GM18517 (cell line): ENCODE measurements around the gene CD8B.

Source experiments
- ATAC-seq: cut with Tn5 transposase; IDR thresholded peaks from one replicate; pipeline ENCODE4 v1.9.1; 2021; ENCODE audit warnings: mild to moderate bottlenecking, moderate library complexity; ENCODE audit not compliant: unreplicated experiment

CD8B gene

DNA sequence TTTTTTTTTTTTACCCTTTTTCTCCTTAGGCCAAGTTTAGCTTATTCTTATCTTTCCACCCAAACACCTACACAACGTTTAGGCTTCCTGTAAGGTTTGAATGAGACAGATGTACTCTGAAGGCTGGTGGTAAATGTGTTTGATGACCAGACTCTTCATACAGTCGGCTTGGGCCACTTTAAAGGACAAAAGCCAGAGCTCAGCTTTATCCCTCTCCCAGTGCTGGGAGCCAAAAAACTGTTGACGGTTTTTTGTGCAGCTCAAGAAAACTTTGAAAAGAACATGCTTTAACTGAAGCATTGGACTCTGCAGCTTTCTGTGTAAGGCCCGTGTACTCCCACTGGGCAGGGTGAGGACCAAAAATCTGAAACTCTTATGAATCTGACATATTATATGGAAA lies 86.3 kb downstream of the CD8B start:
- ATAC-seq = no peak

DNA sequence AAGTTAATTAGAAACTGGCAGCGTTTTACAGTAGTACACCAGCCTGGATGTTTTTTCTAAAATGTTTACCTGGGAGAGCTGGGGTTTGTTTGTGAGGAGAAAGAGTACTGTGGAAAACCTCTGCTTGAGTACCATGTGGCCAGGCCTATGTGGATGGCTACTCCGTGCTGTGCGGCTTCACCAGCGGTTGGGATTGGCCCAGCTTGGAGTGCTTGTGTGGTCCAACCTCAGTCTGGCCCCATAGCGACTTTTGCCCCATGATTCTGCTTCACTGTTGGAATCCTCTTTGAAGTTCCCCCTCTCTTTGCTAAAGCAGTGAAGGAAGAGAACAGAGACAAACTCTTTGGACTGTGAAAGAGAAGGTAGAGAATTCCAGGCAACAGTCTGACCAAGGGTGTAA lies 86.8 kb downstream of the CD8B start:
- ATAC-seq = no peak

DNA sequence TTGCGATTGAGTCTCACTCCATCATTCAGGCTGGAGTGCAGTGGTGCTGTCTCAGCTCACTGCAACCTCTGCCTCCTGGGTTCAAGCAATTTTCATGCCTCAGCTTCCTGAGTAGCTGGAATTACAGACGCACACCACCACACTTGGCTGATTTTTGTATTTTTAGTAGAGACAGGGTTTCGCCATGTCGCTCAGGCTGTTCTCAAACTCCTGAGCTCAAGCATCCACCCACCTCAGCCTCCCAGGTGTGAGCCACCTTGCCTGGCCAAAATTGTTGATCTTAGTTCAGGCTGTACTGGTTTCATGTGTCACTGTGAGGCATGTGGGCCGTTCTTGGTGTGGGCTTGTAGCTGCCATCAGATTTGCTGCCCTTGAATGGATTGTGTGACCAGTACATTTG lies 89.1 kb downstream of the CD8B start:
- no peak for ATAC-seq

DNA sequence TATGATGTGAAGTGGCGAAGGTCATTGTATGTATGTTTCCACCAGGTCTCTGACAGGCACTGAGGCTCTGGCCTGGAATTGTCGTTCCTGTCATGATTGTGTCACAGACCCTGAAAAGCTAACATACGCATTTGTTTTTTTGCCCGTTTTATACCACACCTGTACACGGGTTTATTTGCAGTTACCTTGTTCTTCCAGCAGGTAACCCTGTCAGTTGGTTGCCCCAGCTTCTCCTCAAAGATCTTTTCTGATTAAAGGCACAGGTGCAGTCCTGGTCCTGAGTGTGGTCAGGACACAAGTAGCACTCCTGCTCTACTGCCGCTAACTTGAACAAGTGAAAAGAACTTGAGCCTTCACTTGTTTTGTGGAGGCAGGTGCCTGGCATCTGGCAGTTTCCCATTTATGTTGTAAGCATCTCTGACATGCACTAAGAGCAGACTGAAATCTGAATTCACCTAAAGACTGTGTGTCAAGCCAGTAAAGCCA lies 90.8 kb downstream of the CD8B start:
- ATAC-seq = no peak

DNA sequence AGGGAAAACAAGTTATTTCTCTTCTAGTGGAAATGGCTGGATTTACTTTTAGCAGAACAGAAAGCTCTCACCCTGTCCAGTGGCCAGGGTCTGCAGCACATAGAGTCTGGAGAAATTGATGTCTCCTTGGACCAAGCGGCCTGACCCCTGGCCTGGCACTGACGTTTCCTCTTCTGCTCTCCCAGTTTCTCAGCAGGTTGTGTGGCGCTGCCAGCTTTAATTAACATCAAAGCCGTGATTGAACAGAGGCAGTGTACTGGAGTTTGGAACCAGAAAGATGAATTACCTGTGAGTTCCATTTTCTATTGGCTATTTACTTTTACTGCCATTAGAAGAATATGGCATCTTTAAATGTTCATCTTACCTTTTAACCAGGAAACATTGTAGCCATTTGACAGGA lies 91.8 kb downstream of the CD8B start:
- ATAC-seq = no peak

DNA sequence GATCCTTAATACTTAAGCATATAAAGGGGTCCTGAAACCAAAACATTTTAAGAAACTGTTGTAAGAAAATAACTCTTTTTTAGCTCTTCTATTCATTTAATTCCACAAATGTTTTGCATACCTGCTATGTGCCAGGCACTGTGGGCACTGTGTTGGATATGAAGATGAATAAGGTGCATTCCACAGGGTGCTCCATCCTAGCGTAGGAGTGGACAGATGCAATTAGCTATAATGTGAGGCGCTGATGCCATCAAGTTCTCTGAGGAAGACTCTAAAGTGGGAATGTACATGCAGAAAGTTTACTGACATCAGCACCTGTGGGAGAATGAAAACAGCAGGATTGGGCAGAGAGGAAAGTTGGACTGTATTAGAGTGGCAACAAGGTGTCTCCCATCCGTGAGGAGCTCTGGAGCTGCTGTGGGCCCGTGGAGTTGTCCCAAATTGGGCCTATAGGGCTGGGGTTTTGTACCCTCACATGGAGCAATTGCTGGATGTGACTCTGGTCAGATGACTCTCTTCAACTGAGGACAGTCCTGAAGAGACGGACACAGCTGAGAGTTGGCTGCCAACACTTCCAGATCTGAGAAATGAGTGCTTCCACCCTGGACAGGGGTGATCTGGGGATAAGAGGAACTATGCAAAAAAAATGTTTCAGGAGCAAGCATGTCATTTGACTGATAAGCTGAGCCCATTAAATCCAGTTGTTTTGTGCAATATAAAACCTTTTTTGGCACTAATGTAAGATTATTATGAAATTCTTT lies 93.3 kb downstream of the CD8B start:
- ATAC-seq = no peak
